NCI-H446 (cell line): ENCODE measurements around the gene PUS7L.
A peak's percentile ranks its signal among the peaks of the same experiment; 100 is the strongest.
"Not testable (repeated sequence)": the region's sequence is repeated elsewhere in the genome, so short reads cannot be mapped to it uniquely, and the experiment has no call there.

Experiments used
- DNase-seq, 2 experiments: peaks; one replicate each; lab custom pipeline; 2025; lab: John Stamatoyannopoulos, UW

PUS7L gene, protein sequence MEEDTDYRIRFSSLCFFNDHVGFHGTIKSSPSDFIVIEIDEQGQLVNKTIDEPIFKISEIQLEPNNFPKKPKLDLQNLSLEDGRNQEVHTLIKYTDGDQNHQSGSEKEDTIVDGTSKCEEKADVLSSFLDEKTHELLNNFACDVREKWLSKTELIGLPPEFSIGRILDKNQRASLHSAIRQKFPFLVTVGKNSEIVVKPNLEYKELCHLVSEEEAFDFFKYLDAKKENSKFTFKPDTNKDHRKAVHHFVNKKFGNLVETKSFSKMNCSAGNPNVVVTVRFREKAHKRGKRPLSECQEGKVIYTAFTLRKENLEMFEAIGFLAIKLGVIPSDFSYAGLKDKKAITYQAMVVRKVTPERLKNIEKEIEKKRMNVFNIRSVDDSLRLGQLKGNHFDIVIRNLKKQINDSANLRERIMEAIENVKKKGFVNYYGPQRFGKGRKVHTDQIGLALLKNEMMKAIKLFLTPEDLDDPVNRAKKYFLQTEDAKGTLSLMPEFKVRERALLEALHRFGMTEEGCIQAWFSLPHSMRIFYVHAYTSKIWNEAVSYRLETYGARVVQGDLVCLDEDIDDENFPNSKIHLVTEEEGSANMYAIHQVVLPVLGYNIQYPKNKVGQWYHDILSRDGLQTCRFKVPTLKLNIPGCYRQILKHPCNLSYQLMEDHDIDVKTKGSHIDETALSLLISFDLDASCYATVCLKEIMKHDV

DNA sequence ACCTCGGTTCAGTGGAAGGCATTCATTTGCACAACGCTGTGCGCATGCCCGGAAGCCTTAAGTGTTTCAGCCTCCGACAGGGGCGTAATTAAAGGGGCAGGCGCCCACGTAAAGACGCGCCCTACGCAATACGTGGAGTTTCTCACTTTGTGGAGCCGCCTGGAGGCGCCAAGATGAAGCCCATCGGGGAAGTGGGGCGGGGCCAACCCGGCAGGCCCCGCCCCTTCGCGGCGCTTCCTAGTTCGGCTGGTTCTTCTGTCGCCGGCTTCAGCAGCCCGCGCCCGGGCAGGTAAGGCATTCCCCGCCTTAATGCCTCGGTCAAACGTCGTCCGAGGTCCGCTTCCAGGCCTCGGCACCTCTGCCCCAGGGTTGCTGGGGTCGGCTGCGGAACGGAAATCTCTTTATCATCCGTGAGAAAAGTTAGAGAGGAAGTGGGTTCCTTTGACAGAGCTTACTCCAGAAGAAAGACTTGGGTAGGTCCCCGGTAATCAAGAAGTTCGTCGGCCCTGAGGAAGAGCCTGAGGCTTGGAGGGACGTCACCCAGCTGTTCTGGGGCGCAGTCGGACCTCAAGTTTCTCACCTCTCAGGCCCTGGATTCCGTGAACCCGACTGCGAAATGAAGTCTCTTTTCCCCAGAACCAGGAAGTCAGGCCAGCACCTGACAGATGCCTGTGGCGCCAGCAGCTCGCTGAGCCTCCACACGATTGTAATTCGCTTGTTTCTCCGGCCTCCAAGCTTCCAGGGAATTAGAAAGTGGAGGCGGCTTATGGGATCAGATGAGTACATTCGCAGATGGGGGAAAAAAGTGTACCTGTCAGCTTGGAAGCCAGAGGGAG is at the start of gene PUS7L, which contains the start of gene IRAK4:
TSS of gene PUS7L (minus strand) at position 63 of the 836 bp plus-strand sequence. CDS start 3,545 bp downstream, outside the sequence.
TSS of gene IRAK4 (plus strand) at position 224 of the 836 bp plus-strand sequence. CDS start 9,161 bp downstream, outside the sequence.
- peak; percentile 84 to 98 for DNase-seq

DNA sequence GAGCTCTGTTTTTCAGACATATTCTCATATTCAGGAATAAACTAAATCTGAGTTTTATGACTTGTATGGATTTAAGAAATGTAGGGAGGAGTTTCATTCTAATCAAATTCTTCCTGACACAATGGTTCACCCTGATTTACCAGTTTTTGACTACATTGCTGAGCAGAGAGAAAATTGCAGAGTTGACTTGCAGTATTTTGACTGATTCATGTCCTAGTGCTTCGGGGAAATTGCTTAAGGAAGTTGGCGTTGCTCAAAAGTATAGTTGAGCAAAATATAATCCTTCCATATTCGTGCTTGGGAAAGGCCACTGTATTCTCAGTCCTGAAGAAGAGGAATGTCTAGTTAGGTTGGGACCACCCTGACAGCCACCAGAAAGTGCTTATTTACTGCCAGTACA is 48.8 kb upstream of the PUS7L start:
- DNase-seq, result no peak

DNA sequence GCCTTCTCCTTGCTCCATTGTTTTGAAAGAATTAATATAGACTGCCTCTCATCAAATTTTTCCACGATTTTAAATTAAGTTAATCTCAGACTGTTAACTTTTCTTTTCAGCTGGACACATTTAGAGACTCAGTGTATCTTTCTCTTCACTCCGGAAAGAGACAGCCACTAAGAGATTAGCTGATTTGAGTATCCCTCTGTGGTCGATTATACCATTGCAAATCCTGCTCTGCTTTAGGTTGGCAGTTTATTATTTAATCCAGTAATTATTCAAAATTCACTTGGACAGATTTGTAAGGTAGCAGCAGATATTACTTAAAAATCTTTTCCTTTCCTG is 48.1 kb upstream of the PUS7L start:
- no peak for DNase-seq

DNA sequence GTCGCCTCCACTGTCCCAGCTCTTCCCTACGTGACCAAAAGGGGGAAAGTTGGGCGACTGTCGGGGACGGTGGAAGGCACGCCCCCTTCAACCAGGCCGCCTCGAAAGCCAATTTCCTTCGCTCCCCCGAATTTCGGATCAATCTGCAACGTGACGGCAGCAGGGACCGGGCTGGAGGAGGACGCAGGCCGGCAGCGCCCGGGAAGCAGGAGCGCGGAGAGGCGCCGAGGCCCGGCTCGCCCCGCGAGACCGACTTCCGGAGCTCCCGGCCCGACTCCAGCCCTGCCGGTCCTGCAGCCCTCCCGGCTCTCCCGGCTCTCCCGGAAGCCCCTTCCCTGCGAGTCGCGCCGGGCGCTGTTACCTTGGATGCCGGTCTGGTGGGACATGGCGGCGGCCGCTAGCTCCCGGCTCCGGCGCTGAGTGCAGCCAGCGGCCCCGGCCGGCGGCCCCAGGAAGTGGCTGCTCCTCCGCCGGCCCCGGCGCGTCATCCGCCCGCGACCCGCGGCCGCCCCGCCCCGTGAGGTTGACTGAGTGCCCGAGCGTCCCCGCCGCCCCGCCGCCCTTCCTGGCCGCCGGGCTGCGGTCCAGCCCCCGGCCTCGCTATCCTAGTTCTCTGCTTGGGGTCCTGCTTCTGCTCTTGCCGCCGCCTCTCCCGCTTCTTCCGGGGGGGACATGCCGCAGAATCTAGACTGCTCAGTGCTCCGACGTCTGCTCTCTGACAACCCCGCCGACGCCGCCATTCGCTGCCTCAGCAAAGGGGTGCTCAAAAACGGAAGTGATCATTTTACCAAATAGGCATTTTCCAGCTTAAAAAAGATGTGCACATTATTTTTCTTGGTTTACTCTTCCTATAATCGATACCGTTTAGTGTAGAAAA is 47.5 kb upstream of the PUS7L start, which contains the start of gene TWF1:
TSS of gene TWF1 (minus strand) at position 458 of the 877 bp plus-strand sequence. CDS start at position 386, 72 bp downstream.
- DNase-seq, result peak; percentile 72 to 82

DNA sequence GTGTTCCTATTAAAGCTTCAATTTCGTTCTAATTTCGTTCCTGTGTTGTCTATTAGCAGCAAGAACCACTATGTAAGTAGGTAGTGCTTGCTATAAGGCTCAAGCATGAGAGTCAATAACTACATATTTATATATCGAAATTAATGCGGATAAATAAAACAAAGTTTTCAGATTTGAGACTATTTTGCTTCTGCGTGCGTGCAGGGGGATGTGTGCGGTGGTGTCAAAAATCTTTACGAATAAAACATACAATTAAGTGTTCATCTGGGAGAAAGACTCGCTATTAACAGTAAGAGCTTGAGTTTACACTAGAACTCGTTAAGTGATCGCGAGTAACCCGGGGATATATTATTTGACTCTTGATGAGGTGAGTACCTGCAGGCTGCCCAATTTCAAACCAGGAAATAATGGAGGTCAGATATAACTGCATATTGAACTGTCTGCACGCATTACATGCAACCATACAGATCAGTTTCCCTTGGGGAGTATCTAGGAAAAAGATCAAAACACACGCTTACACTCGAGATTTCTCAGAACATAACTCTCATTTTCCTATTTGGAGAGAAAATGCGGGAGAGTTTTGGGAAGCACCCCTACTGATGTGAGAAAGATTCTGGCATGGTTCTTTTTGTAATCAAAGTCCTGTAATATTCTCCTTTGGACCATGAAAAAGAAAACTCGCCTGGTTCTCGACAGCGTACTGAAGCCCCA is 46.7 kb upstream of the PUS7L start:
- DNase-seq, result peak in 1 of 2 experiments; percentile 16

DNA sequence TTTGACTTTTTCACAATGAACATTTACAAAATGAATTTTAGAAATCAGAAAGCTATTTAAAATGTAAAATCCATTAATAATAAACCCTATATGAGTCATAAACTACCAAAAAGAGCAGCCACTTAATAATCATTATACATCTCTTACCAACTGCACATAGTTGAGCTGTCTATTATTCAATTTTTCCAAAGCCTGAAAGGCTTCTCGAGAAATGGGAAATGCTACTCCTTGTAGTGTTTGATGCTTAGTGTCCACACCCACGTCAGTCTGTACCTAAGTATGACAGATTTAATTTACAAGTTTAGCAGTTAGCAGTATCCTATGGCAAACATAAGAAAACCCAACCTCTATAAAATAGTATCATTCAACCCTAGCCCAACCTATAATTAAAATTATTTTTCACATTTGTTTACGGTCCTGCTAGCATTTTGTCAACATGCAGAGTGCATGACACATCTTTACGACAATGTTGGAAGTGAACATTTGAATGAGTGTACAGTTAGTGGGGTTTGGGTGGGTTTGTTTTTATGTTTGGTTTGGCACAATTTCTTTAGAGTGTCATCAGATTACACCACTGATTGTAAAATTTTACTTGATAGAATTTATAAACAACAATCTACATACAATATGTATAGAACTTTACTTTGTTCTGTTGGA is 39.1 kb upstream of the PUS7L start:
- no peak for DNase-seq

DNA sequence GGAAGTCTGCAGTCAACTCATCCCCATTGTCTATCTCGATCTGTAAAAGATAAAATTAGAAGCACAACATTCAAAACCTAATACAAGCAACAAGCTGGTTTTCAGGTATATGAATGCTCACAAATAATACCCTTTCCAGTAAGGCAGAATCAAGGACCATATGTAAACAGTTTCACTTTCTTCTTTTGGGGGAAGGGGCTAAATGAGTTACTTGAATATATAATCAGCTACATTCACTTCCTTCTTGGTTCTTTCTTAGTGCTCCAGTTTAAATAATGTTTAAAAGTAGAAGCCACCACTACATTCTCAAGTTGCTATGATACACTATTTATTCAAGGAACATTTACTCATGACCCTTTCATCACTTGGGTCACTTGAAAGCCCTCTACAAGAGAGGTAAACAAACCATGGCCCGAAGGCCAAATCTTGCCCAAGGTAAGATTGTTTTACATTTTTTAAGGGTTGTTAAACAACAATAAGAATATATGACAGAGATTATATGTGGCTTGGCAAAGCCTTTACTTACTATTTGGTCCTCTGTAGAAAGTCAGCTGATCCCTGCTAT is 37.2 kb upstream of the PUS7L start:
- no peak for DNase-seq

DNA sequence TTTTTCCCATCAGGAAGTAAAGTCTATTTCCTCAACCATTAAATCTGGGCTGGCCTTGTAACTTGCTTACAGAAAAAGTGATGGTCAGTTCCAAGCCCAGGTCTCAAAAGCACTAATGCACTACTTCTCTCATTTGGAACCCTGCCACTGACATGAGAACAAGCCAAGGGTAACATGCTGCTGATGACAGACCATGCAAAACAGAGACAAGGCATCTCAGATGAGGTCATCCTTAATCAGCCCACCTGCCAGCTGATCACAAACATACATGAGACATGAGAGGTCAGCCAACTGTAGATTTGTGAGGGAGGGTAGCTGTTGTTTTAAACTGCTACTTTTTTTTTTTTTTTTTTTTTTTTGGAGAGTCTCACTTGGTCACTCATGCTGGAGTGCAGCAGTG is 31.4 kb upstream of the PUS7L start:
- DNase-seq, result peak; percentile 48 to 78

DNA sequence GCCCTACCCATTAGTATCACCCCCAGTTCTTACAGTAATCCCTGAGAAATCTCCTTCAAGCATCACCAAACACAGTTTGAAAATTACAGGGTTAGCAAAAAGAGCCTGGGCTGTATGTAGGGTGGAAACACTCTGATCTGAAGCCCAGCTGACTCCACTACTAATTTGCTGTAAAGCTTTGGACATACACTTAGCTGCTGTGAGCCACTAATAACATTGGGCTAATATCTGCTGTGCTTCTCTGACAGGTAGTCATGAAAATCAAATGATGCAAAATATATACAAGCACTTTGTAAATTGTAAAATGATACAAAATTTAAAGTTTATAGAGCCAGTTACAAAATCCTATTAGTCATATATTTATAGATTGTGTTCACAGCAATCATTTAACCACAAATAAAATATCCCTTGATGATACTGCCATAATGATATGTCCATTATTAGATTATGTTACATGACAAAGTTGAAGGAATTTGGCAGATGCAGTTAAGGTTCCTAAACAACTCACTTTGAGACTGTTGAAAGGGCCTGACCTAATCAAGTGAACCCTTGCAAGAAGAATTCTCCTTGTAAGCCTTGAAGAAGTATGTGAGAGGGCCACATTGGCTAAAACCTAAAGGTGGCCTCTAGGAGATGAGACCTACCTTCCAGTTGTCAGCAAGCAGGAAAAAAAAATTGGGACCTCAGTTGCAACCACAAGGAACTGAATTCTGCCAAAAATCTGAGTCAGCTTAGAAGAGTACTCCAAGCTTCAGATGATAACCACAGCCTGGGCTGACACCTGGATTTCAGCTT is 28.5 kb upstream of the PUS7L start:
- no peak for DNase-seq

DNA sequence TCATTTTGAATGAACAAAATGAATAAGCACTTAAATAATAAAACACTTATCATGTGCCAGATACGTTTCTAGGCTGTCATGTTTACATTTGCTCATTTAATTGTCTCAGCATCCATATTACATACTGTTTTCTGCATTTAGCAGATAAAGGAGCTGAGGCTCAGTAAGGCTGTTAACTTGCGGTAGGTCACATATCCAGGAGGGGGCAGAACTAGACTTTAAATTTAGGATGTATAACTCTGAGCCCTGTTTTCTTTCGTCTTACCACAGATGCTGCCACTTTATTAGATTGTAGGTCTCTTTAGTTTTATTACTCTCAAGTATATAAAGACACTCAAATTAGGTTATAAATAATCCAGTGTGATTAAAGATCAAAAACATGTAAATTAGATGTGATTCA is 17.9 kb upstream of the PUS7L start:
- DNase-seq, result peak; percentile 7 to 34

DNA sequence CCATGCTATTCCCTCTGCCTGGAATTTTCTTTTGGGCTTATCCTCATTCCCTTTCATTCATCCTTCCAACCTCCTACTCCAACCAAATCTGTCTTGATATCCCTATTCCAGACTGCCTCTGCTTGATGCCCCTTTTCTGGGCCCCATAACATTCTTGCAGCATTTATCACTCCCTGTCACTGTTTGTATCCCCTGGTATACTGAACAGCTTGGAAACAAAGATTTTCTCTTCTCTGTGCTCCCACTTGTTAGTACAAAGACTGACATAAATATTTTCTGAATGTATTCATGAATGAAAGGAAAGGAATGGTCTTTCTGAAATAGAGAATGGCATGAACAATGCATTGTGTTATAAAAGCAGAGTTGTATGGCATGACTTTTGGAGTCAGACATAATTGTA is 7.7 kb upstream of the PUS7L start:
- DNase-seq, result no peak

DNA sequence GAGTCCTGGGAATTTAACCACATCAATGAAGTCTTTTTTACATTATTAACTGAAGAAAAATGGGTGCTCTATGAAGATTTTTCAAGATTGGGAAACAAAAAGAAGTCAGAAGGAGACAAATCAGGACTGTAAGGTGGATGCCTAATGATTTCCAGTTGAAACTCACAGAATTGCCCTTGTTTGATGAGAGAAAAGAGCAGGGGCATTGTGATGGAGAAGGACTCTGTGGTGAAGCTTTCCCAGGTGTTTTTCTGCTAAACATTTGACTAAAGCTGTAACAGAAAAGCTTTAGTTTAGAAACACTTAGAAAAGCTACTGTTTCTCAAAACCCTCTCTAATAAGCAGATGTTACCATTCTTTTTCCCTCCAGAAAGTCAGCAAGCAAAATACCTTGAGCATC is 5.9 kb upstream of the PUS7L start:
- no peak for DNase-seq

DNA sequence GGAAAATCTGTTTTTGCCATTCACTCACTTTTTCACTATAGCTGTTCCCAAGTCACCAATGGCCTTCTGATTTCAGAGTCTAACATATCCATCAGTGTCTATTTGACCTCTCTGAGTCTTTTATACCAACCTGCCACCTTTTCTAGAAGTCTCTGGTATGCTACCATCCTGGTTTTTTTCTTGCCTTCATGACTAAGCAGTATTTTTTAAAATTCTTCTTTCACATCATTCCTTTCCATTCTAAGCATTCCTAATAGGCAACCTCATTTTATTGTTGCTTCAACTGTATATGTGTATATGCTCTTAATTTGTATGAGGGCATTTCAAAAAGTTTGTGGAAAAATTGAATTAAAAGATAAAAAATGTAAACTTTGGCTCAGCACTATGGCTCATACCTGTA is 5.2 kb upstream of the PUS7L start:
- no peak for DNase-seq

DNA sequence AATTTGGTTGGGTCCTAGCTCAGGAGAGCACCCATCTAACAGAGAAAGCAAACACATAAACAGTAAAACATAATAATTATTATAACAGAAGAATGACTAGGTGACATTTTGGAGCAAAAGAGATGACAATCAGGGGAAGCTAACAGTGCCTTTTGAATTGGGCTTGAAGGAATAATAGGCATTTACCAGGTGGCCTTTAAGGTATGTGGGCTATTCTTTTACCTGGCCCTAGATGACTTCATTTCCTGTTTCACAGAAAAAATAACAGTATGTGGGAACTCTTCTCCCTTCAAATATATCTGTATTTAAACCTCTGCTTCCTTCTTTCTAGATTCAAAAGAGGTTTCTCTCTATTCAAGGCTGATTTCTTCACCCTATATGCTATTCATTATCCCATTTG is 4.0 kb upstream of the PUS7L start:
- no peak for DNase-seq

DNA sequence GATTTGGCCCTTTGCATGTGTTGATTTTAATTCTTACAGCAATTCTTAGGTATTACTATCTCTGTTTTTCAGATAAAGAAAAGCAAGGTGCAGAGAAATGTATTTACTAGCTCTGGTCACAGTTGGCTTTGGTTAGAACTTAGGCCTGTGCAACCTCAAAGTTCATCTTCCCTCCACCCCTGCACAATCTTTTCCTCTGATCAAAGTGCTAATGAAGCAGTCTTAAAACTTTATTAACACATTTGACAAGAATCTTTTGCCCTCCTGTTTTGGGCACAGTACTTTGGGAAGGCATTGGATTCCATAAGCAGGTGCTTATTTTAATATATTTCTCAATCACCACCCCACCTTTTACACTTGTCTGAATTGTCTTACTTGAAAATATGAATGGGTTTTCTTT is 2.9 kb upstream of the PUS7L start:
- DNase-seq, result no peak

DNA sequence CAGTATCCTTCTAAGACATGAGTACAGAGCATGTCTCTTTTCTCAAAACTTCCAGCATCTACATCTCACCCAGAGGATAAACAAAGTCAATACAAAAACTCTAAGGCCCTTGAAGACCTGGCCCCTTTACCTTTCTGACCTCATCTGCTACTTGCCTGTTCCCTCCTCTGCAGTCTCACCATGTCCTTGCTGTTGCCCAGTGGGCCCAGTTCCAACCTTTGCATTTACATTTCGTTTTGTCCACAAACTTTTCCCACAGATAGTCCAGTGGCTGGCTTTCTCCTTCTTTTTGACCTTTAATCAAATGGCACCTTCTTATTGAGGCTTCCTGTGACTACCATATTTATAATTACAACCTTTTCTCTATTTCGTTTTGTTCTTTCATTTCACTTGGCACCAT is 1.8 kb upstream of the PUS7L start:
- no peak for DNase-seq

DNA sequence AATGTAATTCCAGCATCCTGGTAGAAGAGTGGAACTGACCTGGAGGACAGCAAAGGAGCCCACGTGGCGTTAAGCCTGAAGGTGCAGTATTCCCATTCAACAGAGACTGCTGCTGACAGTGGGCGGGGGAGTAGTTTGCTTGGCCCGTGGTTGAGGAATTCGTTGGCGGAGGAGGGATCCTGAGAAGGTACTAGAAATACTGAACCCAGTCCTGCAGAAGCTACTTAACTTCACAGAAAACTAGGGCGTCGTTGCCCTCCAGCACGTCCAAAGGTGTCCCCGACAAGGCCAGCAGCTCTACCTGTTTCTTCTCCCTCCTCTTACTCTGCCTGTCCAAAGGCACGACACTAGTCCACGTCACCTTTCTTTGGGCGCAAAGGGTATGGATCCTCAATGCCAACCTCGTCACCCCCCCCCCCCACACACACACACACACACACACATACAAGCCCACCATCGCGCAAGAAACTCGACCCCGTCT is 303 bp downstream of the PUS7L start:
- DNase-seq, result peak in 1 of 2 experiments; percentile 28

DNA sequence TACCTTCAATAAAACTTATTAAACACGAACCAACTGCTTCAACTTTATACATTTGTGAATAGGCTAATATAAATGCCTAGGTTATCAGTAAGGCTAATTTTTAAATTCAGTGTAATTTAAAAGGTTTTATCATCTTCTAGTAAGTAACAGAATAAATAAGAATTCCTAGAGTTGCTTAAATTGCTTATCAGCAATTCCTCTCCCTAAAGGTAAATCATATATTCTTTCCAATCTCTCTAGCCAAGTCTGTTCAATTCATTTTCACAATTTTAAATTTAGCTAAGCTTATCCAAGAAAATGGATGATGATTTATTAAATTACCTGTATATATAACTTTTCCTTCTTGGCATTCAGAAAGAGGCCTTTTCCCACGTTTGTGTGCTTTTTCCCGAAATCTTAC is 4.6 kb downstream of the PUS7L start:
- no peak for DNase-seq

DNA sequence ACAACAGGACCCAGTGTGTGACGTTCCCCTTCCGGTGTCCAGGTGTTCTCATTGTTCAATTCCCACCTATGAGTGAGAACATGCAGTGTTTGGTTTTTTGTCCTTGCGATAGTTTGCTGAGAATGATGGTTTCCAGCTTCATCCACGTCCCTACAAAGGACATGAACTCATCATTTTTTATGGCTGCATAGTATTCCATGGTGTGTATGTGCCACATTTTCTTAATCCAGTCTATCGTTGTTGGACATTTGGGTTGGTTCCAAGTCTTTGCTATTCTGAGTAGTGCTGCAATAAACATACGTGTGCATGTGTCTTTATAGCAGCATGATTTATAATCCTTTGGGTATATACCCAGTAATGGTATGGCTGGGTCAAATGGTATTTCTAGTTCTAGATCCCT is 7.2 kb downstream of the PUS7L start:
- not testable (repeated sequence) for DNase-seq
